GM12875 (cell line): ENCODE results near the gene TRIM63.

Source experiments
- H3K4me3 ChIP-seq: one replicate; pipeline ENCODE4 v1.5.1; 2011; ENCODE audit warnings: low read depth, low read length, control low read depth
- CTCF ChIP-seq: IDR thresholded peaks from 2 replicates; pipeline ENCODE4 v1.5.1; 2011; ENCODE audit warnings: low read depth, mild to moderate bottlenecking, control low read depth, inconsistent platforms, low read length, moderate library complexity, borderline replicate concordance; ENCODE audit not compliant: insufficient read depth

The TRIM63 gene

GRCh38 chr1:26014179-26014578 lies 53.3 kb downstream of the TRIM63 start:
- H3K4me3 ChIP-seq: no peak overlapping the region
- TF ChIP-seq CTCF: no peak

- H3K4me3 ChIP-seq: no peak overlapping the region
- TF ChIP-seq CTCF: no peak
Observed at GRCh38 chr1:26012864-26013263, 54.6 kb downstream of the TRIM63 start.

GRCh38 chr1:26010825-26011224 lies 56.6 kb downstream of the TRIM63 start:
- TF ChIP-seq CTCF: no peak
- H3K4me3 ChIP-seq: no peak overlapping the region

GRCh38 chr1:26009796-26010447 lies 57.5 kb downstream of the TRIM63 start:
- no peak for TF ChIP-seq CTCF
- no peak overlapping the region for H3K4me3 ChIP-seq

GRCh38 chr1:26006710-26007109 lies 60.7 kb downstream of the TRIM63 start:
- H3K4me3 ChIP-seq: no peak overlapping the region
- TF ChIP-seq CTCF: no peak

GRCh38 chr1:26005434-26006105 lies 61.9 kb downstream of the TRIM63 start:
- TF ChIP-seq CTCF: no peak
- no peak overlapping the region for H3K4me3 ChIP-seq

- no peak for TF ChIP-seq CTCF
- no peak overlapping the region for H3K4me3 ChIP-seq
Observed at GRCh38 chr1:26003756-26004155, 63.7 kb downstream of the TRIM63 start.
